H9 (cell line): Measurements from ENCODE around the gene ASPG. TPM values are rescaled to one million over a fixed set of nuclear protein-coding genes. Genes with fewer than 3 reads are reported as not detected.

Experiments
- DNase-seq: peaks from one replicate; pipeline ENCODE4 v3.0.0-alpha.2; 2017
- H2AFZ ChIP-seq: one replicate; pipeline ENCODE4 v1.6.1; 2013; ENCODE audit warnings: mild to moderate bottlenecking, low read length, control low read depth, moderate library complexity
- H2AK5ac ChIP-seq: 2 replicates; pipeline ENCODE4 v1.6.1; 2013; ENCODE audit warnings: low read length, control low read depth, mixed read lengths; ENCODE audit not compliant: insufficient read length
- H2BK120ac ChIP-seq: one replicate; pipeline ENCODE4 v1.6.1; 2013; ENCODE audit warnings: low read depth, mild to moderate bottlenecking, low read length, control low read depth, inconsistent platforms; ENCODE audit not compliant: poor library complexity, severe bottlenecking
- H2BK12ac ChIP-seq: 2 replicates; pipeline ENCODE4 v1.6.1; 2013; ENCODE audit warnings: low read length, control low read depth, mixed read lengths, low read depth; ENCODE audit not compliant: insufficient read length
- H2BK15ac ChIP-seq: 2 replicates; pipeline ENCODE4 v1.6.1; 2013; ENCODE audit warnings: low read depth, low read length, control low read depth
- H2BK20ac ChIP-seq: one replicate; pipeline ENCODE4 v1.6.1; 2013; ENCODE audit warnings: low read depth, mild to moderate bottlenecking, low read length, control low read depth, inconsistent platforms; ENCODE audit not compliant: poor library complexity, severe bottlenecking
- H2BK5ac ChIP-seq: 2 replicates; pipeline ENCODE4 v1.6.1; 2013; ENCODE audit warnings: low read length, control low read depth, mixed read lengths; ENCODE audit not compliant: insufficient read length
- H3K14ac ChIP-seq: 2 replicates; pipeline ENCODE4 v1.6.1; 2013; ENCODE audit warnings: low read length, control low read depth; ENCODE audit not compliant: insufficient read depth
- H3K18ac ChIP-seq: 2 replicates; pipeline ENCODE4 v1.6.1; 2013; ENCODE audit warnings: low read depth, mild to moderate bottlenecking, mixed read lengths, low read length, control low read depth; ENCODE audit not compliant: insufficient read length
- H3K23ac ChIP-seq: 2 replicates; pipeline ENCODE4 v1.6.1; 2013; ENCODE audit warnings: low read length, control low read depth, mixed read lengths, low read depth; ENCODE audit not compliant: insufficient read length
- H3K23me2 ChIP-seq: 2 replicates; pipeline ENCODE4 v1.6.1; 2013; ENCODE audit warnings: low read depth, mild to moderate bottlenecking, mixed read lengths, low read length, control low read depth; ENCODE audit not compliant: insufficient read length, poor library complexity, severe bottlenecking
- H3K27ac ChIP-seq: 2 replicates; pipeline ENCODE4 v1.5.1; 2013; ENCODE audit warnings: low read length, control low read depth, mixed read lengths, low read depth; ENCODE audit not compliant: insufficient read length
- H3K27me3 ChIP-seq: 2 replicates; pipeline ENCODE4 v1.6.1; 2013; ENCODE audit warnings: low read length, control low read depth, inconsistent platforms; ENCODE audit not compliant: insufficient read depth
- H3K4ac ChIP-seq: 2 replicates; pipeline ENCODE4 v1.6.1; 2013; ENCODE audit warnings: low read depth, mild to moderate bottlenecking, control low read depth, inconsistent platforms, low read length, moderate library complexity
- H3K4me1 ChIP-seq: 2 replicates; pipeline ENCODE4 v1.6.1; 2013; ENCODE audit warnings: low read length, control low read depth, inconsistent platforms; ENCODE audit not compliant: insufficient read depth
- H3K4me2 ChIP-seq: 2 replicates; pipeline ENCODE4 v1.6.1; 2013; ENCODE audit warnings: low read length, control low read depth, mixed read lengths; ENCODE audit not compliant: insufficient read length, insufficient read depth
- H3K56ac ChIP-seq: 2 replicates; pipeline ENCODE4 v1.6.1; 2013; ENCODE audit warnings: low read depth, mild to moderate bottlenecking, mixed read lengths, low read length, control low read depth; ENCODE audit not compliant: insufficient read length
- H3K79me1 ChIP-seq: 2 replicates; pipeline ENCODE4 v1.6.1; 2013; ENCODE audit warnings: low read depth, mild to moderate bottlenecking, moderate library complexity, low read length, control low read depth, inconsistent platforms; ENCODE audit not compliant: insufficient read depth, poor library complexity, severe bottlenecking
- H3K79me2 ChIP-seq: 2 replicates; pipeline ENCODE4 v1.6.1; 2013; ENCODE audit warnings: low read length, control low read depth, inconsistent platforms; ENCODE audit not compliant: insufficient read depth
- H3K9ac ChIP-seq: 2 replicates; pipeline ENCODE4 v1.6.1; 2013; ENCODE audit warnings: low read length, control low read depth, mixed read lengths; ENCODE audit not compliant: insufficient read length; ENCODE audit errors: extremely low read depth
- H3K9me3 ChIP-seq: one replicate; pipeline ENCODE4 v1.6.1; 2013; ENCODE audit warnings: low read depth, low read length, inconsistent platforms; ENCODE audit not compliant: control insufficient read depth
- H3T11ph ChIP-seq: one replicate; pipeline ENCODE4 v1.6.1; 2013; ENCODE audit warnings: mild to moderate bottlenecking, low read length, control low read depth, inconsistent platforms
- H4K20me1 ChIP-seq: one replicate; pipeline ENCODE4 v1.6.1; 2013; ENCODE audit not compliant: control insufficient read depth, insufficient read length, insufficient read depth
- H4K5ac ChIP-seq: 2 replicates; pipeline ENCODE4 v1.6.1; 2013; ENCODE audit warnings: low read depth, mild to moderate bottlenecking, mixed read lengths, low read length, control low read depth; ENCODE audit not compliant: insufficient read length
- H4K8ac ChIP-seq: replicated peaks from 2 replicates; pipeline ENCODE4 v1.6.1; 2013; ENCODE audit warnings: low read length, control low read depth, mixed read lengths, low read depth; ENCODE audit not compliant: insufficient read length
- H4K91ac ChIP-seq: 2 replicates; pipeline ENCODE4 v1.6.1; 2013; ENCODE audit warnings: low read depth, mild to moderate bottlenecking, moderate library complexity, mixed read lengths, low read length, control low read depth; ENCODE audit not compliant: insufficient read length
- H3K27ac Mint-ChIP-seq, 3 experiments: 2 replicates in 2 of 3; 3 replicates in 1 of 3; pipeline ENCODE4 v1.8.0; 2020 to 2021; ENCODE audit warnings: mixed read lengths in 3 of 3, mild to moderate bottlenecking in 1 of 3, moderate library complexity in 1 of 3
- H3K27me3 Mint-ChIP-seq: 2 replicates; pipeline ENCODE4 v1.8.0; 2021; ENCODE audit warnings: low read depth, mild to moderate bottlenecking, moderate library complexity, mixed read lengths
- H3K36me3 Mint-ChIP-seq, 3 experiments: 2 replicates in 2 of 3; 3 replicates in 1 of 3; pipeline ENCODE4 v1.8.0; 2020 to 2021; ENCODE audit warnings: low read depth in 3 of 3, mixed read lengths in 3 of 3; ENCODE audit not compliant: insufficient read depth in 1 of 3
- H3K4me1 Mint-ChIP-seq, 2 experiments: 2 replicates each; pipeline ENCODE4 v1.8.0; 2020; ENCODE audit warnings: mixed read lengths in 2 of 2
- H3K4me3 Mint-ChIP-seq, 2 experiments: 2 replicates in 1 of 2; 3 replicates in 1 of 2; pipeline ENCODE4 v1.8.0; 2020 to 2021; ENCODE audit warnings: mild to moderate bottlenecking in 2 of 2, mixed read lengths in 2 of 2, moderate library complexity in 1 of 2
- H3K9me3 Mint-ChIP-seq, 2 experiments: 2 replicates in 1 of 2; 3 replicates in 1 of 2; pipeline ENCODE4 v1.8.0; 2020; ENCODE audit warnings: mild to moderate bottlenecking in 2 of 2, mixed read lengths in 2 of 2, moderate library complexity in 1 of 2
- CTCF ChIP-seq: fragments of 200-600 bp; sonication (generic); conservative IDR thresholded peaks from 3 replicates; pipeline ENCODE4 v1.8.0; 2021; ENCODE audit warnings: antibody characterized with exemption, mild to moderate bottlenecking
- WGBS: extraction: QIAGEN DNeasy Blood & Tissue Kit; methylation state at CpG from one replicate; pipeline ENCODE4 v1.1.7; 2013; ENCODE audit warnings: missing lambda C conversion rate, low lambda C conversion rate, mixed read lengths; ENCODE audit not compliant: insufficient read length; ENCODE audit errors: extremely low coverage; 5-methylcytosine and 5-hydroxymethylcytosine counted together
- total RNA-seq: library from RNA; stranded (reverse); gene quantifications from 2 replicates; pipeline ENCODE4 v1.2.1, GENCODE V29; 2021

The ASPG gene
- total RNA-seq, 1 experiment from 2014 or later, result 0.33 TPM

DNA sequence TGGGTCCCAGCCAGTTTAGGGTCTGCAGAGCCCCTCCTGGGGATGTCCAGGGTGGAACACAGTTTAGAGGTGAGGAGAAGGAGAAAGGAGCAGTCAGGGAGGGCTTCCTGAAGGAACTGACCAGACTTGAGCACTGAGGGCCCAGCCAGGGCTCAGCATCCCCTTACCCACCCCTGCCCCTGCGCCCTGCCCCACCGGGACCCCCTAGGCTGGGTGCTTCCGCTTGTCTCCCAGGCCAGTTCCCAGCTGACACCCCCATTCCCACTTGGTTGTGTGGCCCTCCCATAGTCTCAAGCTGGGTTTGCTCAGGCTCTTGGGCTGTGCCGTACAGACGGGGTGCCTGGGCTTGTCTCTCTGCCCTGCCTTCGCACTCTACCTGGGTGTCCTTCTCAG, 26.6 kb downstream of the ASPG start:
- H3K9me3 ChIP-seq, result no peaks in the 10 kb centered on the region
- no peak overlapping the region for H3K14ac ChIP-seq
- H2BK20ac ChIP-seq, result no peak overlapping the region
- no peaks in the 10 kb centered on the region; a peak in 1 of 5 replicates for H3K9me3 Mint-ChIP-seq
- no peak overlapping the region for H2BK12ac ChIP-seq
- H4K8ac ChIP-seq, result no peak overlapping the region
- H2AK5ac ChIP-seq, result no peak overlapping the region
- H3K18ac ChIP-seq, result no peak overlapping the region
- no peak overlapping the region for H2BK120ac ChIP-seq
- no peak overlapping the region for H3K56ac ChIP-seq
- H3K36me3 Mint-ChIP-seq, result no peaks in the 10 kb centered on the region
- no peak overlapping the region for H3K23ac ChIP-seq
- no peak for TF ChIP-seq CTCF
- no peak overlapping the region for H3K4ac ChIP-seq
- no peaks in the 10 kb centered on the region for H4K20me1 ChIP-seq
- peaks cover 2% of the 10 kb centered on the region for H3K23me2 ChIP-seq
- no peak overlapping the region for H3K4me3 Mint-ChIP-seq
- H2BK15ac ChIP-seq, result no peak overlapping the region
- no peak overlapping the region for H4K91ac ChIP-seq
- no peak overlapping the region for H4K5ac ChIP-seq
- no peaks in the 10 kb centered on the region for H3K79me1 ChIP-seq
- H3K27me3 Mint-ChIP-seq, result peaks cover 27% of the 10 kb centered on the region
- H3K27me3 ChIP-seq, result peaks cover under 1% of the 10 kb centered on the region; the same call in 1 of the 2 replicates
- H3K79me2 ChIP-seq, result no peaks in the 10 kb centered on the region
- peak overlapping the region in 1 of 3 experiments; percentile 44; a peak in 1 of 7 replicates for H3K27ac Mint-ChIP-seq
- no peak overlapping the region for H2AFZ ChIP-seq
- H3K4me2 ChIP-seq, result no peak overlapping the region
- no peak for DNase-seq
- H3K27ac ChIP-seq, result no peak overlapping the region
- no peaks in the 10 kb centered on the region; the same call in 1 of the 2 replicates for H3K4me1 ChIP-seq
- peaks cover 2 to 16% of the 10 kb centered on the region in 2 experiments; a peak in 3 of 4 replicates for H3K4me1 Mint-ChIP-seq
- whole genome bisulfite sequencing, result no CpG with 5 or more reads among the region's 6 CpGs
- H3T11ph ChIP-seq, result no peak overlapping the region
- H2BK5ac ChIP-seq, result no peak overlapping the region
- no peak overlapping the region for H3K9ac ChIP-seq
